Smooth muscle cell (in vitro differentiated cells): ENCODE data around the gene CRYL1. TPM values are rescaled to one million over a fixed set of nuclear protein-coding genes. Genes with fewer than 3 reads are reported as not detected.

Experiments
- DNase-seq: peaks from one replicate; lab custom pipeline; 2025; ENCODE audit not compliant: unreplicated experiment; lab: John Stamatoyannopoulos, UW
- H2AFZ ChIP-seq: fragments of 200-600 bp; sonication (generic); 2 replicates; pipeline ENCODE4 v1.6.0; 2016; ENCODE audit warnings: antibody characterized with exemption, low read depth, mild to moderate bottlenecking
- H3F3A ChIP-seq: fragments of 200-600 bp; sonication (generic); 2 replicates; pipeline ENCODE4 v1.6.0; 2017; ENCODE audit warnings: antibody characterized with exemption, low read depth
- H3K27ac ChIP-seq: fragments of 200-600 bp; sonication (generic); 2 replicates; pipeline ENCODE4 v1.5.1; 2016; ENCODE audit warnings: low read depth, mild to moderate bottlenecking
- H3K27me3 ChIP-seq: fragments of 200-600 bp; sonication (generic); 2 replicates; pipeline ENCODE4 v1.6.1; 2016; ENCODE audit warnings: low read depth, mild to moderate bottlenecking
- H3K36me3 ChIP-seq: fragments of 200-600 bp; sonication (generic); 2 replicates; pipeline ENCODE4 v1.5.1; 2016; ENCODE audit warnings: low read depth
- H3K4me1 ChIP-seq: fragments of 200-600 bp; sonication (generic); 2 replicates; pipeline ENCODE4 v1.5.1; 2016; ENCODE audit warnings: low read depth
- H3K4me2 ChIP-seq: fragments of 200-600 bp; sonication (generic); 2 replicates; pipeline ENCODE4 v1.6.0; 2016; ENCODE audit warnings: mild to moderate bottlenecking
- H3K4me3 ChIP-seq: fragments of 200-600 bp; sonication (generic); 2 replicates; pipeline ENCODE4 v1.5.1; 2016; ENCODE audit warnings: mild to moderate bottlenecking
- H3K79me2 ChIP-seq: fragments of 200-600 bp; sonication (generic); 2 replicates; pipeline ENCODE4 v1.6.0; 2016; ENCODE audit warnings: low read depth, mild to moderate bottlenecking
- H3K9ac ChIP-seq: fragments of 200-600 bp; sonication (generic); 2 replicates; pipeline ENCODE4 v1.6.0; 2016; ENCODE audit warnings: low read depth
- H3K9me3 ChIP-seq: fragments of 200-600 bp; sonication (generic); replicated peaks from 2 replicates; pipeline ENCODE4 v1.5.1; 2016; ENCODE audit warnings: low read depth
- H4K20me1 ChIP-seq: fragments of 200-600 bp; sonication (generic); 2 replicates; pipeline ENCODE4 v1.6.0; 2016; ENCODE audit warnings: low read depth
- whole genome bisulfite sequencing: methylation state at CpG from one replicate; pipeline ENCODE4 v1.1.7; 2016; ENCODE audit warnings: low lambda C conversion rate; 5-methylcytosine and 5-hydroxymethylcytosine counted together
- polyA plus RNA-seq: library from polyadenylated mRNA; unstranded; fragments of >200 nt; fragmentation: Nextera tagmentation; extraction: Ambion mirVana; gene quantifications from 2 replicates; pipeline ENCODE4 v1.2.1, GENCODE V29; 2016
- total RNA-seq: library from RNA; depleted of rRNA; stranded (reverse); fragments of >200 nt; gene quantifications from 2 replicates; pipeline ENCODE4 v1.2.3, GENCODE V29; 2014
- TF ChIP-seq, protein P1 (sequence below): fragments of 200-600 bp; sonication (generic); IDR thresholded peaks from 2 replicates; pipeline ENCODE4 v1.5.1; 2017; ENCODE audit warnings: borderline replicate concordance, mild to moderate bottlenecking, antibody characterized with exemption; ENCODE audit not compliant: insufficient read depth, poor library complexity, severe bottlenecking

Gene CRYL1
- total and polyA plus RNA-seq, 2 experiments from 2014 or later = 6.5 to 12.4 TPM

DNA sequence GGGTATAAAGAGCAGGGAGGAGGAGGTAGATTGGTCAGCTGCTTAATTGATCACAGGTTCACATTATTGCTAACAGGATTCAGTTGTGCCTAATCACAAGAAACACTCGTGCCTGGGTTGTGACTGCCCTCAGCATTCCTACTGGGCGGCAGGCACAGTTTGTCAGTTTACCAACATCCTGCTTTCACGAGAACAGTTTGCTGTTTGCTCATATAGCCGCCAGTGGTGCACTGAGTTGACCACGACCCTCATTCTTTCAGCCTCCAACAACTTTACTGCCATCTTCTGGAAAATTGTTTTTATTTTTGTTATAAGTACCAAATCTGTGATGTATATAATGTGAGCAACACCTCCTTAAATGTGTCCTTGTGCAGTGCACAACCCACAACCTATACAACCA is 25.1 kb upstream of the CRYL1 start:
- Histone ChIP-seq H4K20me1 (no peaks in the 10 kb centered on the region), H3K9ac (no peak overlapping the region), H3F3A (no peaks in the 10 kb centered on the region), H3K4me2 (no peak overlapping the region), H3K4me3 (no peak overlapping the region), H3K9me3 (no peaks in the 10 kb centered on the region), H3K27ac (no peak overlapping the region), H3K79me2 (no peaks in the 10 kb centered on the region), H3K4me1 (no peaks in the 10 kb centered on the region), H3K36me3 (no peaks in the 10 kb centered on the region), H3K27me3 (no peaks in the 10 kb centered on the region), H2AFZ (no peak overlapping the region)
- TF ChIP-seq, protein P1, sequence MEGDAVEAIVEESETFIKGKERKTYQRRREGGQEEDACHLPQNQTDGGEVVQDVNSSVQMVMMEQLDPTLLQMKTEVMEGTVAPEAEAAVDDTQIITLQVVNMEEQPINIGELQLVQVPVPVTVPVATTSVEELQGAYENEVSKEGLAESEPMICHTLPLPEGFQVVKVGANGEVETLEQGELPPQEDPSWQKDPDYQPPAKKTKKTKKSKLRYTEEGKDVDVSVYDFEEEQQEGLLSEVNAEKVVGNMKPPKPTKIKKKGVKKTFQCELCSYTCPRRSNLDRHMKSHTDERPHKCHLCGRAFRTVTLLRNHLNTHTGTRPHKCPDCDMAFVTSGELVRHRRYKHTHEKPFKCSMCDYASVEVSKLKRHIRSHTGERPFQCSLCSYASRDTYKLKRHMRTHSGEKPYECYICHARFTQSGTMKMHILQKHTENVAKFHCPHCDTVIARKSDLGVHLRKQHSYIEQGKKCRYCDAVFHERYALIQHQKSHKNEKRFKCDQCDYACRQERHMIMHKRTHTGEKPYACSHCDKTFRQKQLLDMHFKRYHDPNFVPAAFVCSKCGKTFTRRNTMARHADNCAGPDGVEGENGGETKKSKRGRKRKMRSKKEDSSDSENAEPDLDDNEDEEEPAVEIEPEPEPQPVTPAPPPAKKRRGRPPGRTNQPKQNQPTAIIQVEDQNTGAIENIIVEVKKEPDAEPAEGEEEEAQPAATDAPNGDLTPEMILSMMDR = no peak
- 57% methylated on average over 5 of the region's 5 CpGs for WGBS
- no peak for DNase-seq

DNA sequence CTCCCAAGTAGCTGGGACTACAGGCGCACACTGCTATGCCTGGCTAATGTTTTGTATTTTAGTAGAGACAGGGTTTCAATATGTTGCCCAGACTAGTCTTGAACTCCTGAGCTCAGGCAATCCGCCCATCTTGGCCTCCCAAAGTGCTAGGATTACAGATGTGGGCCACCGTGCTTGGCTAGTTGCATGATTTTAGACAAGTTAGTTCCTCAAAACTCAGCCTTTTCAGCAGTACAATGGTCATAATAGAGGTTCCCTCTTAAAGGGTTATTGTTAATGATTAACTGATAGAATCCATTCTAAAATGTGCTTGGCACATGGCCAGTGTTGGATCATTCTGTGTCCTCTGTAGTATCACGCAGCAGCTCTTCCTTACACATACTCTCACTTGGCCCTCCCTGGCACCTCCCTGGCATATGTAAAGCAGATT is 21.8 kb upstream of the CRYL1 start:
- H3K4me1 ChIP-seq = no peaks in the 10 kb centered on the region
- no peak overlapping the region for H3K9ac ChIP-seq
- H3K27ac ChIP-seq = no peak overlapping the region
- H3F3A ChIP-seq = no peaks in the 10 kb centered on the region
- H3K4me3 ChIP-seq = no peak overlapping the region
- no peaks in the 10 kb centered on the region for H3K79me2 ChIP-seq
- WGBS = 91% methylated on average over 4 of the region's 4 CpGs
- TF ChIP-seq, protein P1 = no peak
- no peaks in the 10 kb centered on the region for H3K9me3 ChIP-seq
- no peak for DNase-seq
- H3K27me3 ChIP-seq = no peaks in the 10 kb centered on the region
- no peaks in the 10 kb centered on the region for H4K20me1 ChIP-seq
- H2AFZ ChIP-seq = no peak overlapping the region
- no peak overlapping the region for H3K4me2 ChIP-seq
- H3K36me3 ChIP-seq = no peaks in the 10 kb centered on the region

- no peaks in the 10 kb centered on the region for H3K4me1 ChIP-seq
- no peak overlapping the region for H3K4me3 ChIP-seq
- WGBS = 95% methylated on average over 1 of the region's 1 CpG
- H3K27me3 ChIP-seq = no peaks in the 10 kb centered on the region
- no peaks in the 10 kb centered on the region for H4K20me1 ChIP-seq
- no peaks in the 10 kb centered on the region for H3K36me3 ChIP-seq
- H3K9ac ChIP-seq = no peak overlapping the region
- TF ChIP-seq, protein P1 = no peak
- DNase-seq = no peak
- no peaks in the 10 kb centered on the region for H3K9me3 ChIP-seq
- H3K4me2 ChIP-seq = no peak overlapping the region
- no peaks in the 10 kb centered on the region for H3K79me2 ChIP-seq
- H2AFZ ChIP-seq = no peak overlapping the region
- no peak overlapping the region for H3K27ac ChIP-seq
- no peaks in the 10 kb centered on the region for H3F3A ChIP-seq
Observed at GRCh38 chr13:20546556-20546955, 20.9 kb upstream of the CRYL1 start.

DNA sequence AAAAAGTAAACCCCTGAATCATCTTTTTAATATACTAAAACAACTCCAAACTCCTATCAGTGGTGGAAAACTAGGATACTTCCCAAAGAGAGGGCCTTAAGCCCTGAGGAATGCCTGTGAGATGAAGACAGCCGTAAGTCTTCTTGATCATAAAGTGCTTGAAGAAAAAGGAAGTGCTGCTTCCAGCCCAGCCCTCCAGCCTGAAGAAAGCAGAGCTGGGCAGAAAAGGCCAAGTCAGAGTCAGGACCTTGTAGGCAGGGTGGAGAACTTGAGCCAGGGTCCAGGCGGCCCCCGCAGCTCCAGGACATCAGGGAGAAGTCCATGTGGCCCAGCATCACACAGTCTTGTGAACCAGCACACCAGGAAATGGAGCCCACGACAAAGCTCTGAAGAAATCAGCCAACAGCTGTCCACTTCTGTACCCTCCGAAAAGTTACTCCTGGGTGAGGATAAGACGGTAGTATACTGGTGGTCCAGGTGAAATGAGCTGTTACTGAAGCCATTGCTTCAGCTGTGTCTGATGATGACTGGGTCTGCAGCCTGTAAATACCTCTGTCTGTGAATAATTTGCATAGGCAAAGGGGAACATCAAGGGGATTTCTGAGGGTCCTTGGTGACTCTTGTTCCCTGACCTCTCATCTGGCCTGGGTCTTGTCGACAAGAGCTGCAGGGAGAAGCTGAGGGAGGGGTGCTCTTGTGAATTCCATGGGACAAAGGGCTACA is 18.7 kb upstream of the CRYL1 start:
- 77% methylated on average over 7 of the region's 7 CpGs for WGBS
- no peaks in the 10 kb centered on the region for H4K20me1 ChIP-seq
- no peaks in the 10 kb centered on the region for H3K27me3 ChIP-seq
- TF ChIP-seq, protein P1 = no peak
- no peaks in the 10 kb centered on the region for H3K9me3 ChIP-seq
- H3K36me3 ChIP-seq = no peaks in the 10 kb centered on the region
- H3K27ac ChIP-seq = no peak overlapping the region
- H2AFZ ChIP-seq = peak overlapping the region; percentile 3
- no peaks in the 10 kb centered on the region for H3K79me2 ChIP-seq
- DNase-seq = no peak
- H3K4me1 ChIP-seq = no peaks in the 10 kb centered on the region
- H3F3A ChIP-seq = no peaks in the 10 kb centered on the region
- H3K4me3 ChIP-seq = no peak overlapping the region
- H3K4me2 ChIP-seq = no peak overlapping the region
- H3K9ac ChIP-seq = no peak overlapping the region
